SK-N-SH (cell line): ENCODE measurements around the gene MTUS2. TPM values are rescaled to one million over a fixed set of nuclear protein-coding genes. Genes with fewer than 3 reads are reported as not detected.

ENCODE experiments used
- CTCF ChIA-PET: fragments of 300-600, 350-600 bp; formaldehyde crosslinking; extraction: SDS; loops from one replicate; lab custom pipeline; 2021; lab: Yijun Ruan, JAX
- POLR2A ChIA-PET: fragments of 350-600 bp; sonication (Branson Sonifier 250); formaldehyde crosslinking; extraction: SDS; loops from one replicate; lab custom pipeline; 2020; ENCODE audit warnings: antibody characterized with exemption, inconsistent platforms; lab: Yijun Ruan, JAX
- DNase-seq: peaks from one replicate; pipeline ENCODE4 v3.0.0; 2012
- H2AFZ ChIP-seq: fragments of 200-600 bp; sonication (generic); 2 replicates; pipeline ENCODE4 v1.8.1; 2016; ENCODE audit warnings: antibody characterized with exemption, mild to moderate bottlenecking, low read depth
- H3F3A ChIP-seq: fragments of 200-600 bp; sonication (generic); replicated peaks from 2 replicates; pipeline ENCODE3; 2016; ENCODE audit warnings: antibody characterized with exemption, mild to moderate bottlenecking; ENCODE audit not compliant: insufficient read depth
- H3K27ac ChIP-seq, 2 experiments: fragments of 200-500 bp in 1 of 2; fragments of 200-600 bp in 1 of 2; sonication (Bioruptor generic) in 1 of 2; sonication (generic), shearing (Covaris generic) in 1 of 2; 2 replicates each; pipeline versions ENCODE4 v1.5.1 to v1.6.1; 2014 to 2016; ENCODE audit warnings: low read depth in 2 of 2, inconsistent platforms in 1 of 2, low read length in 1 of 2, mild to moderate bottlenecking in 1 of 2, mixed read lengths in 1 of 2
- H3K27me3 ChIP-seq: fragments of 200-600 bp; sonication (generic), shearing (Covaris generic); 2 replicates; pipeline ENCODE4 v1.6.1; 2016; ENCODE audit warnings: mixed run types; ENCODE audit not compliant: insufficient read depth
- H3K36me3 ChIP-seq, 2 experiments: fragments of 200-500 bp in 1 of 2; fragments of 200-600 bp in 1 of 2; sonication (Bioruptor generic) in 1 of 2; sonication (generic) in 1 of 2; replicated peaks in 1 of 2; 2 replicates each; pipeline versions ENCODE3 to v1.5.1; 2014 to 2016; ENCODE audit warnings: low read length in 1 of 2, mild to moderate bottlenecking in 1 of 2; ENCODE audit not compliant: insufficient read depth in 2 of 2, control insufficient read depth in 1 of 2
- H3K4me1 ChIP-seq, 2 experiments: fragments of 200-500 bp in 1 of 2; fragments of 200-600 bp in 1 of 2; sonication (Bioruptor generic) in 1 of 2; sonication (generic), shearing (Covaris generic) in 1 of 2; 2 replicates each; pipeline versions ENCODE4 v1.5.1 to v1.6.1; 2014 to 2016; ENCODE audit warnings: low read depth in 1 of 2, low read length in 1 of 2, mixed run types in 1 of 2; ENCODE audit not compliant: insufficient read depth in 2 of 2, control insufficient read depth in 1 of 2
- H3K4me2 ChIP-seq: fragments of 200-600 bp; sonication (generic), shearing (Covaris generic); 2 replicates; pipeline ENCODE4 v1.6.1; 2017; ENCODE audit warnings: mixed run types
- H3K4me3 ChIP-seq, 2 experiments: fragments of 200-500 bp in 1 of 2; fragments of 200-600 bp in 1 of 2; sonication (Bioruptor generic) in 1 of 2; sonication (generic), shearing (Covaris generic) in 1 of 2; 2 replicates each; pipeline versions ENCODE4 v1.5.1 to v1.8.1; 2014 to 2016; ENCODE audit warnings: low read depth in 2 of 2, inconsistent platforms in 1 of 2, low read length in 1 of 2, mild to moderate bottlenecking in 1 of 2, mixed read lengths in 1 of 2, moderate library complexity in 1 of 2
- H3K79me2 ChIP-seq: fragments of 200-600 bp; sonication (generic); 2 replicates; pipeline ENCODE4 v1.8.1; 2017; ENCODE audit warnings: mild to moderate bottlenecking; ENCODE audit not compliant: insufficient read depth
- H3K9ac ChIP-seq: fragments of 200-600 bp; sonication (generic); 2 replicates; pipeline ENCODE4 v1.6.1; 2017; ENCODE audit warnings: mixed run types
- H3K9me2 ChIP-seq: fragments of 200-600 bp; sonication (generic); 2 replicates; pipeline ENCODE4 v1.6.1; 2017; ENCODE audit warnings: mixed run types
- H3K9me3 ChIP-seq: fragments of 200-600 bp; sonication (generic); 2 replicates; pipeline ENCODE4 v1.6.1; 2017; ENCODE audit warnings: mixed run types, mild to moderate bottlenecking, moderate library complexity
- H4K20me1 ChIP-seq: fragments of 200-600 bp; sonication (generic); 2 replicates; pipeline ENCODE4 v1.6.1; 2017; ENCODE audit warnings: mild to moderate bottlenecking, mixed run types; ENCODE audit not compliant: insufficient read depth
- EP300 ChIP-seq, 2 experiments: IDR thresholded peaks; 2 replicates each; pipeline versions ENCODE4 v1.4.0 to v1.6.1; 2012; ENCODE audit warnings: borderline replicate concordance in 1 of 2, low read depth in 1 of 2, low read length in 1 of 2
- EZH2phosphoT487 ChIP-seq: fragments of 200-600 bp; sonication (generic); IDR thresholded peaks from 2 replicates; pipeline ENCODE4 v1.6.1; 2017; ENCODE audit warnings: low read depth, mixed run types, mild to moderate bottlenecking, antibody characterized with exemption, moderate library complexity, borderline replicate concordance
- FOSL2 ChIP-seq: IDR thresholded peaks from 2 replicates; pipeline ENCODE4 v1.4.0; 2012; ENCODE audit warnings: low read depth, mild to moderate bottlenecking, moderate library complexity, borderline replicate concordance
- FOXJ3 ChIP-seq: sonication (generic); formaldehyde crosslinking; IDR thresholded peaks from 2 replicates; pipeline ENCODE4 v1.5.1; 2020; ENCODE audit warnings: mild to moderate bottlenecking, missing genetic modification reagents
- FOXM1 ChIP-seq: IDR thresholded peaks from 2 replicates; pipeline ENCODE4 v1.4.0; 2012; ENCODE audit warnings: low read depth, mild to moderate bottlenecking
- JUND ChIP-seq: IDR thresholded peaks from 2 replicates; pipeline ENCODE4 v1.4.0; 2012
- MXI1 ChIP-seq: IDR thresholded peaks from 2 replicates; pipeline ENCODE4 v1.6.1; 2012; ENCODE audit warnings: mild to moderate bottlenecking, low read depth, low read length, improper control_type of control experiment
- NRF1 ChIP-seq: IDR thresholded peaks from 2 replicates; pipeline ENCODE4 v1.6.1; 2012; ENCODE audit warnings: low read depth, mild to moderate bottlenecking, low read length
- RAD21 ChIP-seq: IDR thresholded peaks from 2 replicates; pipeline ENCODE4 v1.6.1; 2012; ENCODE audit warnings: mild to moderate bottlenecking, low read length
- RCOR1 ChIP-seq: fragments of 150-350 bp; IDR thresholded peaks from 2 replicates; pipeline ENCODE4 v1.6.1; 2017; ENCODE audit warnings: antibody characterized with exemption, low read length
- RFX5 ChIP-seq: IDR thresholded peaks from 2 replicates; pipeline ENCODE4 v1.6.1; 2012; ENCODE audit warnings: mild to moderate bottlenecking, improper control_type of control experiment, low read length
- YY1 ChIP-seq: IDR thresholded peaks from 2 replicates; pipeline ENCODE4 v1.4.0; 2012; ENCODE audit warnings: low read depth, mild to moderate bottlenecking
- WGBS: methylation state at CpG from one replicate; pipeline ENCODE4 v1.1.6; 2017; ENCODE audit warnings: low lambda C conversion rate; 5-methylcytosine and 5-hydroxymethylcytosine counted together
- polyA plus RNA-seq, 3 experiments: library from polyadenylated mRNA; depleted of rRNA; stranded (reverse); fragments of >200 nt; gene quantifications; 2 replicates each; pipeline ENCODE4 v1.2.3, GENCODE V29; 2012
- TF ChIP-seq, protein P1 (sequence below): fragments of 150-350 bp; IDR thresholded peaks from 2 replicates; pipeline ENCODE4 v1.6.1; 2017; ENCODE audit warnings: antibody characterized with exemption, low read length, low read depth, borderline replicate concordance
- TF ChIP-seq, protein P2 (sequence below): IDR thresholded peaks from 2 replicates; pipeline ENCODE4 v1.4.0; 2012; ENCODE audit warnings: low read depth, borderline replicate concordance
- TF ChIP-seq, protein P3 (sequence below): IDR thresholded peaks from 2 replicates; pipeline ENCODE4 v1.6.1; 2012; ENCODE audit warnings: mild to moderate bottlenecking, low read depth, low read length, moderate library complexity
- TF ChIP-seq, protein P4 (sequence below): fragments of 200-600 bp; sonication (generic); IDR thresholded peaks from 2 replicates; pipeline ENCODE4 v1.6.1; 2017; ENCODE audit warnings: antibody characterized with exemption, mild to moderate bottlenecking, moderate library complexity

MTUS2 gene
- polyA plus RNA-seq, 1 of the 3 experiments (the other 2 are of a cell fraction): 1.7 TPM

DNA sequence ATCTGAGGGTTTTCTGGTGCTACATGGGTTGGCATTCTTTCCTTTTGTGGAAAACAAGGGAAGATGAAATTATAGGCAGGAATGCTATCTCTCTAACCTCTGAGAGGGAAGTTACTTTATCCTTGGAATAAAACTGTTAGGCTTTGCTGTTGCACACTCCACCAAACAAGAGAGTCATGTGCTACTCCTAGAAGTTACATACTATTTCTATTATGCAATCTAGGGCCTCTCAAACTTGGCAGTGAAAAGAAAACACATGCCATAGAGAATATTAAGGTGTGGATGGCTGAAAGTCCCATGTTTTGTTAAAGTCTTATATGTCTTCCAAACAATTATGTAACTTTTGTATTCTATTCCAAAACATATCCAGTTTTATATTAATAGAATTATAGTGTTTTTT, 407.4 kb downstream of the MTUS2 start (continued):
- TF ChIP-seq, protein P1, sequence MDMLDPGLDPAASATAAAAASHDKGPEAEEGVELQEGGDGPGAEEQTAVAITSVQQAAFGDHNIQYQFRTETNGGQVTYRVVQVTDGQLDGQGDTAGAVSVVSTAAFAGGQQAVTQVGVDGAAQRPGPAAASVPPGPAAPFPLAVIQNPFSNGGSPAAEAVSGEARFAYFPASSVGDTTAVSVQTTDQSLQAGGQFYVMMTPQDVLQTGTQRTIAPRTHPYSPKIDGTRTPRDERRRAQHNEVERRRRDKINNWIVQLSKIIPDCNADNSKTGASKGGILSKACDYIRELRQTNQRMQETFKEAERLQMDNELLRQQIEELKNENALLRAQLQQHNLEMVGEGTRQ: no peak
- no peak for TF ChIP-seq RAD21
- no peak for TF ChIP-seq RCOR1
- TF ChIP-seq MXI1: no peak
- TF ChIP-seq, protein P2, sequence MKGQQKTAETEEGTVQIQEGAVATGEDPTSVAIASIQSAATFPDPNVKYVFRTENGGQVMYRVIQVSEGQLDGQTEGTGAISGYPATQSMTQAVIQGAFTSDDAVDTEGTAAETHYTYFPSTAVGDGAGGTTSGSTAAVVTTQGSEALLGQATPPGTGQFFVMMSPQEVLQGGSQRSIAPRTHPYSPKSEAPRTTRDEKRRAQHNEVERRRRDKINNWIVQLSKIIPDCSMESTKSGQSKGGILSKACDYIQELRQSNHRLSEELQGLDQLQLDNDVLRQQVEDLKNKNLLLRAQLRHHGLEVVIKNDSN: no peak

DNA sequence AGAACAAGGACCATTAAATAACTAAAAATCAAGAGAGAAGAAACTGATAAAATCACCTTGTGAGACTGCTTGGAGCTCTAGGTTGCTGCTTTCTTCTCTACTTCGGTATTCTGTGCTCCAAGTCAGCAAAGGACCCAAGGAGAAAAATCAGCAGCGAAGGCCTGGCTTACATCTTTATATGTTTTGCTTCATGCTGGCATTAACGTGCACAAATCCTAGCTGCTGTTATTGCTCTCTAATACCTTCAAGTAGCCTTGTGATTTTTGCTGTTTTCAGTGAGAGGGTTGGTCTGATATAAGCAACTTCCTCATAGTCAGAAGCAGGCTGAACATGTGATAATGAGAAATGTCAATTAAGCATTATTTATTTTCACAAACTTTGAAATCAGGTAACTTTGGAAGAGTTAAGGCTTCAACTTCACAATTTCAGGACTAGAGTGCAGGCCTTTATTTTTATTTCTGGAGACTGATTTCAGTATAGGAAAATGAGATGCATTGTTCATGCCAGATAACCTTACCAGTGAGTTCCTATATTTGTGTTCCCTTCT, 410.2 kb downstream of the MTUS2 start:
- no peak overlapping the region for H3K27ac ChIP-seq
- H2AFZ ChIP-seq: no peak overlapping the region
- H3K9ac ChIP-seq: no peak overlapping the region
- TF ChIP-seq NRF1: no peak
- no peak for TF ChIP-seq RAD21
- TF ChIP-seq, protein P2: no peak
- no peak for TF ChIP-seq EP300 (IDR thresholded peaks at IDR 0.05; ENCODE audit: borderline replicate concordance in 1 of 2, low read depth in 1 of 2, low read length in 1 of 2)
- no peak for TF ChIP-seq FOXM1
- no peak for TF ChIP-seq RFX5
- TF ChIP-seq EZH2phosphoT487: no peak
- TF ChIP-seq JUND: no peak
- no peak overlapping the region for H3K4me3 ChIP-seq
- no peaks in the 10 kb centered on the region for H3K4me1 ChIP-seq
- no peak for DNase-seq
- no peaks in the 10 kb centered on the region for H3K9me2 ChIP-seq
- H3K4me2 ChIP-seq: no peak overlapping the region
- H3K36me3 ChIP-seq: no peaks in the 10 kb centered on the region
- ChIA-PET CTCF (interaction anchor here (1.0 kb wide), 1 partner anchor 10 kb away, joined by 3 read pairs; no protein-coding TSS in a partner anchor), POLR2A (no interaction called here)
- no peaks in the 10 kb centered on the region for H3K79me2 ChIP-seq
- H3K9me3 ChIP-seq: no peaks in the 10 kb centered on the region
- no peaks in the 10 kb centered on the region for H4K20me1 ChIP-seq
- no peaks in the 10 kb centered on the region for H3F3A ChIP-seq
- peaks cover 3% of the 10 kb centered on the region for H3K27me3 ChIP-seq
- WGBS: 2% methylated on average over 3 of the region's 3 CpGs

DNA sequence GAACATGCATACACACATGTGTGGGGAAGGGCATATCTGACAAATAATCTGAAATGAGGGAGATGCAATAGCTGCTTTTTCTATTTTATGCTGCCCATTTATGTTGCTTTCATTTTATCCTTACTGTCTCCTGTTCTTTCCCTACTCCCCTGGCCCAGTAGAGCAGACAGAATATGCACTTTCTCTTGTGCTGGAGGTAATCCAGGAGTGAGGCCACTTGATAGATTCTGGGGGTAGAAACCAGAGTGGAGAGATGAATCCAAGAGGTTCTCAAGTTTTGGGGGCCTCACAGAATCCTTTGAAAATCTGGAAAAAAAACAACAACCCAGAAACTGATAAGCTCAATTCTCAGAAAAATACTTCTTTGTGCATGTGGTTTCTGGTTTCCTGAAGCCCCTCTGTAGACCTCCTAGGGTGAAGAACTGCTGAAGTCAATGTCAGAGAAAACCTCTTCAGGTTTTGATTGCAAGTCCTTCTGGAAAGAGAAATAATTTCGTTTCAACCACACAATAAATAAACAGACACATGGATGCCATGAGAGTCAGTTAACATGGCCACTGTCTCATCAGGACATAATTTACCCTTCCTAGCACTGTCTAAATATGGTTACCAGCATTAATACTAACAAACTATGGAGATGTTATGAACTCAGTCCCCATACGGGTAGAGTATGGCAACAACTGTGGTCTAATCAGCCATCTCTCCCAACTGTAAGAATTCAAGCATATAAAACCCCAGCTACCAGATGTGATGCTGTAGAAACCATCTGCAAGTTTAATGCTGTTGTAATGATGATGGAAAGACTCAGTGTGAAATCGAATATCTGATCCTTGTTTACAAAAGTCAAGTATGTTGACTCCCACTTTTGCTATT, 419.8 kb downstream of the MTUS2 start:
- H3K9me3 ChIP-seq: no peaks in the 10 kb centered on the region
- no peak overlapping the region for H3K4me2 ChIP-seq
- ChIA-PET CTCF (no interaction called here), POLR2A (no interaction called here)
- no peaks in the 10 kb centered on the region for H4K20me1 ChIP-seq
- no peak overlapping the region for H3K9ac ChIP-seq
- peaks cover 8% of the 10 kb centered on the region; the same call in 1 of the 2 replicates for H3K27me3 ChIP-seq
- H3K27ac ChIP-seq: no peak overlapping the region
- no peak overlapping the region for H2AFZ ChIP-seq
- H3K79me2 ChIP-seq: no peaks in the 10 kb centered on the region
- H3K4me1 ChIP-seq: no peaks in the 10 kb centered on the region
- DNase-seq: no peak
- no peaks in the 10 kb centered on the region for H3F3A ChIP-seq
- H3K36me3 ChIP-seq: no peaks in the 10 kb centered on the region
- 0% methylated on average over 3 of the region's 3 CpGs for WGBS
- H3K9me2 ChIP-seq: no peaks in the 10 kb centered on the region
- no peak overlapping the region for H3K4me3 ChIP-seq
- TF ChIP-seq, protein P3, sequence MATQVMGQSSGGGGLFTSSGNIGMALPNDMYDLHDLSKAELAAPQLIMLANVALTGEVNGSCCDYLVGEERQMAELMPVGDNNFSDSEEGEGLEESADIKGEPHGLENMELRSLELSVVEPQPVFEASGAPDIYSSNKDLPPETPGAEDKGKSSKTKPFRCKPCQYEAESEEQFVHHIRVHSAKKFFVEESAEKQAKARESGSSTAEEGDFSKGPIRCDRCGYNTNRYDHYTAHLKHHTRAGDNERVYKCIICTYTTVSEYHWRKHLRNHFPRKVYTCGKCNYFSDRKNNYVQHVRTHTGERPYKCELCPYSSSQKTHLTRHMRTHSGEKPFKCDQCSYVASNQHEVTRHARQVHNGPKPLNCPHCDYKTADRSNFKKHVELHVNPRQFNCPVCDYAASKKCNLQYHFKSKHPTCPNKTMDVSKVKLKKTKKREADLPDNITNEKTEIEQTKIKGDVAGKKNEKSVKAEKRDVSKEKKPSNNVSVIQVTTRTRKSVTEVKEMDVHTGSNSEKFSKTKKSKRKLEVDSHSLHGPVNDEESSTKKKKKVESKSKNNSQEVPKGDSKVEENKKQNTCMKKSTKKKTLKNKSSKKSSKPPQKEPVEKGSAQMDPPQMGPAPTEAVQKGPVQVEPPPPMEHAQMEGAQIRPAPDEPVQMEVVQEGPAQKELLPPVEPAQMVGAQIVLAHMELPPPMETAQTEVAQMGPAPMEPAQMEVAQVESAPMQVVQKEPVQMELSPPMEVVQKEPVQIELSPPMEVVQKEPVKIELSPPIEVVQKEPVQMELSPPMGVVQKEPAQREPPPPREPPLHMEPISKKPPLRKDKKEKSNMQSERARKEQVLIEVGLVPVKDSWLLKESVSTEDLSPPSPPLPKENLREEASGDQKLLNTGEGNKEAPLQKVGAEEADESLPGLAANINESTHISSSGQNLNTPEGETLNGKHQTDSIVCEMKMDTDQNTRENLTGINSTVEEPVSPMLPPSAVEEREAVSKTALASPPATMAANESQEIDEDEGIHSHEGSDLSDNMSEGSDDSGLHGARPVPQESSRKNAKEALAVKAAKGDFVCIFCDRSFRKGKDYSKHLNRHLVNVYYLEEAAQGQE: no peak
- no peak for TF ChIP-seq JUND
- no peak for TF ChIP-seq YY1
- no peak for TF ChIP-seq FOSL2
- TF ChIP-seq RAD21: no peak
- TF ChIP-seq FOXJ3 (CRISPR knock-in tag): no peak
- TF ChIP-seq MXI1: no peak
- TF ChIP-seq, protein P4, sequence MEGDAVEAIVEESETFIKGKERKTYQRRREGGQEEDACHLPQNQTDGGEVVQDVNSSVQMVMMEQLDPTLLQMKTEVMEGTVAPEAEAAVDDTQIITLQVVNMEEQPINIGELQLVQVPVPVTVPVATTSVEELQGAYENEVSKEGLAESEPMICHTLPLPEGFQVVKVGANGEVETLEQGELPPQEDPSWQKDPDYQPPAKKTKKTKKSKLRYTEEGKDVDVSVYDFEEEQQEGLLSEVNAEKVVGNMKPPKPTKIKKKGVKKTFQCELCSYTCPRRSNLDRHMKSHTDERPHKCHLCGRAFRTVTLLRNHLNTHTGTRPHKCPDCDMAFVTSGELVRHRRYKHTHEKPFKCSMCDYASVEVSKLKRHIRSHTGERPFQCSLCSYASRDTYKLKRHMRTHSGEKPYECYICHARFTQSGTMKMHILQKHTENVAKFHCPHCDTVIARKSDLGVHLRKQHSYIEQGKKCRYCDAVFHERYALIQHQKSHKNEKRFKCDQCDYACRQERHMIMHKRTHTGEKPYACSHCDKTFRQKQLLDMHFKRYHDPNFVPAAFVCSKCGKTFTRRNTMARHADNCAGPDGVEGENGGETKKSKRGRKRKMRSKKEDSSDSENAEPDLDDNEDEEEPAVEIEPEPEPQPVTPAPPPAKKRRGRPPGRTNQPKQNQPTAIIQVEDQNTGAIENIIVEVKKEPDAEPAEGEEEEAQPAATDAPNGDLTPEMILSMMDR: no peak
